HG02973 (cell line): Measurements from ENCODE around the gene EPHA6.
"Not testable (repeated sequence)": the region's sequence is repeated elsewhere in the genome, so short reads cannot be mapped to it uniquely, and the experiment has no call there.

Experiments
- ATAC-seq: cut with Tn5 transposase; IDR thresholded peaks from one replicate; pipeline ENCODE4 v1.9.1; 2021; ENCODE audit warnings: moderate library complexity; ENCODE audit not compliant: unreplicated experiment

The EPHA6 gene

GRCh38 chr3:97010881-97011657 lies 196.7 kb downstream of the EPHA6 start:
- ATAC-seq, result no peak

GRCh38 chr3:97021778-97022177 lies 207.4 kb downstream of the EPHA6 start:
- no peak for ATAC-seq

- not testable (repeated sequence) for ATAC-seq
These were observed 211.2 kb downstream of the EPHA6 start for GRCh38 chr3:97025612-97026011.

- no peak for ATAC-seq
These were observed 215.6 kb downstream of the EPHA6 start for GRCh38 chr3:97029972-97030371.

GRCh38 chr3:97037294-97037943 lies 223.0 kb downstream of the EPHA6 start:
- ATAC-seq, result no peak

- no peak for ATAC-seq
These were observed 229.0 kb downstream of the EPHA6 start for GRCh38 chr3:97043411-97043810.

- ATAC-seq, result no peak
These were observed 243.0 kb downstream of the EPHA6 start for GRCh38 chr3:97057365-97057764.

- ATAC-seq, result no peak
These were observed 244.8 kb downstream of the EPHA6 start for GRCh38 chr3:97059168-97059567.

GRCh38 chr3:97066531-97066930 lies 252.1 kb downstream of the EPHA6 start:
- no peak for ATAC-seq

GRCh38 chr3:97070302-97070701 lies 255.9 kb downstream of the EPHA6 start:
- no peak for ATAC-seq

- no peak for ATAC-seq
These were observed 260.2 kb downstream of the EPHA6 start for GRCh38 chr3:97074546-97074945.

- ATAC-seq, result no peak
These were observed 262.3 kb downstream of the EPHA6 start for GRCh38 chr3:97076673-97077072.

- no peak for ATAC-seq
These were observed 275.2 kb downstream of the EPHA6 start for GRCh38 chr3:97089621-97090020.

- ATAC-seq, result no peak
These were observed 288.2 kb downstream of the EPHA6 start for GRCh38 chr3:97102641-97103040.

GRCh38 chr3:97105989-97106651 lies 291.7 kb downstream of the EPHA6 start:
- ATAC-seq, result no peak

- no peak for ATAC-seq
These were observed 292.2 kb downstream of the EPHA6 start for GRCh38 chr3:97106652-97106989.

- no peak for ATAC-seq
These were observed 293.7 kb downstream of the EPHA6 start for GRCh38 chr3:97108136-97108535.

- no peak for ATAC-seq
These were observed 296.9 kb downstream of the EPHA6 start for GRCh38 chr3:97111244-97111643.

- ATAC-seq, result no peak
These were observed 307.0 kb downstream of the EPHA6 start for GRCh38 chr3:97121386-97121785.

GRCh38 chr3:97125902-97126499 lies 311.6 kb downstream of the EPHA6 start:
- ATAC-seq, result no peak

GRCh38 chr3:97131476-97131875 lies 317.1 kb downstream of the EPHA6 start:
- no peak for ATAC-seq
